ENCODE results near the gene SRR.

Gene SRR

DNA sequence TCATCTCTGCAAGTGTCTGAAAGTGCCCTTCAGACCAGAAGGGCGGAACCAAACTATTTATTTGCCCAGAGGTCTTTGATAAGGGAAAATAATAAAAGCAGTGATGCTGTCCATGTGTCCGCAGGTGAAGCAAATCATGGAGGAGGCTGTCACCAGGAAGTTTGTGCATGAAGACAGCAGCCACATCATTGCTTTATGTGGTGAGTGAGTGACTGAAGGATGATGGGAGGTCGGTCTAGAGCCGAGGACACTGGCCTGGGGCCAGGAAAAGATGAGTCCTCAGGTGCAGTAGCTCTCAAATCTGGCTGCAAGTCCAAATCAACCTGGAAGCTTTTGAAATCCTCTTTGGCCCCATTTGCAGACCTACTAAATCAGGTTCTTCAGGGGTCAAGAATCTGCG is 39.7 kb downstream of the SRR start:
- DNase-seq (ENCODE audit: low read depth), result no peak

DNA sequence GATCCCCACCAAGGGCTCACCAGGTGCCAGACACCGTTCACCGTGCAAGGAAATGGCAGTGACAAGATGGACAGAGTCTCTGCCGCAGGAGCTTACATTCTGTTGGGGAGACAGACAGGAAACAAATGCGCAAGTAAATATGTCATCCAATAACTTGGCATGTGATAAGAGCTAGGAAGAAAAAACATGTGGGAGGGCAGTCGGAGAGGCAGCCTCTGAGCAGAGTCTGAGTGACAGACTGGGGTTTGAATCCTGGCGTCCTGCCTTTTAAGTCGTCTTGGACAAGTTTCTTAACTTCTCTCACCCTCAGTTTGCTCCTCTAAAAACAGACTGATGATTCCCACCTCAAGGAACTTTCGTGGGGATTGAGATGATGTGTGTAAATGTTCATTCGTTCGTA is 40.8 kb downstream of the SRR start:
- no peak for DNase-seq (ENCODE audit: low read depth)

DNA sequence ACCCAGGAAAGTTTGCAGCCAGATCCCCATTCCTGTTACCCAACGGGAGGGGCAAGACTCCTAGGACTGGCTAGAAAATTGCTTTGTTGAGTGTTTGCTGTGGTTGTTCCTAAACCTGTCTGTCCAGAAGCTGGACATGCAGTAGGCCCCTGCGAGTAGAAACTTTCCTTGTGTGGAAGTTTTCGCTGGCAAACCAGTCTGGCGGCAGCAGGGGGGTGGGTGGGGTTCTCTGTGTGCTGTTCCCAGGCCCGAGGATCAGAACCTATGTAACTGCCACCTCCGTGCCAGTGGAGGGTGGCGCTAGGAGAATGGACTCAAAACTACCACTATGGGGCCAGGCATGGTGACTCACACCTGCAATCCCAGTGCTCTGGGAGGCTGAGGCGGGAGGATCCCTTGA is 42.7 kb downstream of the SRR start:
- no peak for DNase-seq (ENCODE audit: low read depth)

DNA sequence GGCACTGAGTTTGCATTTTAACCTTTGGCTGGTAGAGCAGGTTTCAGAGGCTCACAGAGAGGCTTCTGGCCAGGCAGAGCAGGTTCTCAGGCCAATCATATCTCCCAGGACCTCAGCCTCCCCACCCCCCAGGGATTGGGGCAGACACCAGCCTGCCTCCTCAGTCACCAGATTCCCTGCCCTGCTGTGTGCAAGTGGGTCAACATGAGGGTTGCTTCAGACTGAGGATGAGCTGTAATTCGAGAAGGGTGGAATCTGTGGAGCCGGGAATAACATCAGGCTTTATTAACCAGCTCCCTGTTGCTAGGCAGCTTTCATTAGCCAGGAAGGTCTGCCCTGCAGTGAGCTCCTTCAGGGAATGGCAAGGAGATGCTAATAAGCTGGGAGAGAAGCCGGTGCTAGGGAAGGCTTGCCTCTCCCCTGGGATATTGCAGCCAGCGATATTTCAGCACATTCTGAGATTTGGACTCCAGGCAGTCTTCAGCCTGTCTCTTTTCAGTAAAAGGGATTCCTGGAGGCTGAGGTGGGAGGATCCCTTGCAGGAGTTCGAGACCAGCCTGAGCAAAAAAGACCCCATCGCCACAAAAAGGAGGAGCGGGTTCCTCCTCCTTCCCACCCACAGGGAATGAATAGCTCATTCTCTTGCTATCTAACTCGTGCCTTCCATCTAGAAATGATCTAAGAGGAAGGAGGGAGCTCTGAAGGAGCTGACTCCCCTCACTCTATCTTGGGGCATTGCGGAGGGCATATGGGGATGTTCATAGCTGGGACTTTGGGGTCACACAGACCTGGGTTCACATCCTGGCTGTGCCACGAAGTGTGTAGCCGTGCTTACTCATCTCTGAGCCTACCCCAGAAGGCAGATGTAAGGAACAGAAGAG is 44.3 kb downstream of the SRR start:
- peak; percentile 44 for DNase-seq (ENCODE audit: low read depth)

- no peak for DNase-seq (ENCODE audit: low read depth)
These were observed 47.5 kb downstream of the SRR start for GRCh38 chr17:2351269-2351668.

DNA sequence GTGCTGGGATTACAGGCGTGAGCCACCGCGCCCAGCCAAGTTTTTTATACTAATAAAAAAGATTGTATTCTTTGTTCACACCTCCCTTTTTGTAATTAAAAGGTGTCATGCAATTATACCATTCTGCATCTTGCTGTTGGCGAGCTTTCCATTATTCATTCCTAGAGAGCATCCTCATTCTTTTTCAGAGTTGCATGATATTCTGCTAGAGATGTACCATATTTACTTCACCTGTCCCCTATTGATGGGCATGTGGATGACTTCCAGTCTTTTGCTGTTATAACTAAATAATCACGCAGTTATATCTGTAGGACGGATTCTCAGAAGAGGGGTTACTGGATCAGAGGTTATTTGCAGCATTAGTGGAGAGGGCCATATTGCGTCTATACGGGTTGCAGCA is 50.6 kb downstream of the SRR start:
- DNase-seq (ENCODE audit: low read depth), result no peak

- DNase-seq (ENCODE audit: low read depth), result no peak
These were observed 53.5 kb downstream of the SRR start for GRCh38 chr17:2357237-2357636.

DNA sequence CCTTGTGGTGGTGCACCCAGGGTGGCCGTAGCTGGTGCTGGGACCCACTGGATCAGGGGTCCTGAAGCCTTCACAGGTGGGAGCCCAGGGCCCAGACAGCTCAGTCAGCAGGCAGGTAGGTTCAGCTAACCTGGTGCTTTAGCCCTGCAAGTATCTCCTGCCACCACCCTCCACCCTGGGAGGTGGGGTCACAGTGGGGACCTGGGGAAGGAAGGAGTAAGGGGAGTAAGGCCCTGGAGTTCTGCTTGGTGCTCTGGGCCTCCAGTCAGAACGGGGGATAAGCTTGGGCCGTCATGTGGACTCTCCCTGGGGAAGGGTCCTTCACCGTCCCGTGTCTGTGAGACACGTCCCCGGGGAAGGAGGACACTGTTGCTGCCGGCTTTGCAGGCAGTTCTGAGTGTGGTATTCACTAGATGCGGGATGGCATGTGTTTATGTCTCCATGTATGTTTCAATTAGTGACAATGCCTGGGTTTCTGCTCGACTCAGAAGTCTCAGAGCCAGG is 54.2 kb downstream of the SRR start:
- no peak for DNase-seq (ENCODE audit: low read depth)

- no peak for DNase-seq (ENCODE audit: low read depth)
These were observed 57.4 kb downstream of the SRR start for GRCh38 chr17:2361010-2361760.

GRCh38 chr17:2362016-2362415 is 58.3 kb downstream of the SRR start:
- DNase-seq (ENCODE audit: low read depth), result no peak

GRCh38 chr17:2362416-2362815 is 58.7 kb downstream of the SRR start:
- DNase-seq (ENCODE audit: low read depth), result no peak

- no peak for DNase-seq (ENCODE audit: low read depth)
These were observed 59.1 kb downstream of the SRR start for GRCh38 chr17:2362881-2363280.

GRCh38 chr17:2363318-2363717 is 59.6 kb downstream of the SRR start:
- no peak for DNase-seq (ENCODE audit: low read depth)

GRCh38 chr17:2363851-2364762 is 60.4 kb downstream of the SRR start:
- no peak for DNase-seq (ENCODE audit: low read depth)

GRCh38 chr17:2364763-2365116 is 61.0 kb downstream of the SRR start:
- DNase-seq (ENCODE audit: low read depth), result no peak

- DNase-seq (ENCODE audit: low read depth), result no peak
These were observed 61.4 kb downstream of the SRR start for GRCh38 chr17:2365132-2365531.

DNA sequence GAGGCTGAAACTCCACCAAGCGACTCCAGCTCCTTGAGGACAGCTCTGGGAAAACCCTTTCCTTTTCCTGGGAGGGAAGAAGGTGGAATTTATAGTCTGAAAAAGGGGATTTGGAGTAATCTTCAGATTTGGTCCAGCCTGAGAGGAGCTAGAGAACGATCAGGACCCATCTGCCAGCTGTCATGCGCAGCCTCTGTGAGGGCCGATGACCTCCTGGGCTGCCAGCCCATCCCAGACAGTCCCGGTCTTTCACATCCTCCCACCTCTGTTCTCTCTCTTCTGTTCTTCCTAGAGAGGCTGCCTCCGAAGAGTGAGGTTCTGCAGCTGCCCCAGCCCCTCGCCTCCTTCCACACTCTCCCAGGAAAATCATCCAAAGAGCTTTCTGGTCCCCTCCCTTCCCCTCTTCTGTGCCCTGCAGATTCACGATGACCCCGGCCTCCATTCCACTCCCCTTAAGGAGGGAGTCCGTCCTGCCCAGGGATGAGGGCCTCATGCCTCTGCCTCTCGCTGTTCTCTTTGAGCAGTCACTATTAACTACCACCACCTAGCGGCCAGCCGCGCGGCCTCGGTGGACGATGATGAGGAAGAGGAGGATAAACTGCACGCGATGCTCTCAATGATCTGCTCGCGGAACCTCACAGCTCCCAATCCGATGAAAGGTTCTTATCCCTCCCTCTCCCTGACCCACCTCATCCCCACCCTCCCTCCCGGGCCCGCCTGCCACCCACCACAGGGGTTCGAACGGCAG is 63.2 kb downstream of the SRR start:
- DNase-seq (ENCODE audit: low read depth), result no peak

- no peak for DNase-seq (ENCODE audit: low read depth)
These were observed 64.6 kb downstream of the SRR start for GRCh38 chr17:2368359-2368758.

GRCh38 chr17:2369039-2369438 is 65.3 kb downstream of the SRR start:
- no peak for DNase-seq (ENCODE audit: low read depth)

GRCh38 chr17:2369551-2370210 is 65.9 kb downstream of the SRR start:
- no peak for DNase-seq (ENCODE audit: low read depth)

GRCh38 chr17:2370211-2370589 is 66.5 kb downstream of the SRR start:
- DNase-seq (ENCODE audit: low read depth), result no peak
